NCI-H1436 (cell line): ENCODE results near the gene SSBP3.
"Not testable (repeated sequence)": the region's sequence is repeated elsewhere in the genome, so short reads cannot be mapped to it uniquely, and the experiment has no call there.

Experiments used
- DNase-seq: peaks from one replicate; lab custom pipeline; 2025; lab: John Stamatoyannopoulos, UW

SSBP3 gene

DNA sequence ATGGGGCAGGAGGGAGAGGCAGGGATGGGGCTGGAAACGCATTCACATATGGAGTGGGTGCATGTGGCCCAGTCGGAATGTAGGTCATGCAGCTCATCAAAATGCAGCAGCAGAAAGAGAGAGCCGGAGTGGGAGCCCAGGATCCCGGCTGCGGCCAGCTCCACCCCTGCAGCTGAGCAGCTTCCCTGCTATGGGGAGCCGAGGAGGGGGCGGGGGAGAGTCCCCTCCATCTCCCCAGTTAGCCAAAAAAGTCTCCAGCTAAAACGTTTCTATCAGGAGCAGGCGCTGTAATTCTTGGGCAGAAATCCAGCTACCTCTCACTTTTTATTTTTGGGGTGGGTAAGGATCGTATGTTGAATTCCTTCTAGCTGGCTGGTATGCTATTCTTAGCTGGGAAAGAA is 166.6 kb downstream of the SSBP3 start:
- DNase-seq, result no peak

DNA sequence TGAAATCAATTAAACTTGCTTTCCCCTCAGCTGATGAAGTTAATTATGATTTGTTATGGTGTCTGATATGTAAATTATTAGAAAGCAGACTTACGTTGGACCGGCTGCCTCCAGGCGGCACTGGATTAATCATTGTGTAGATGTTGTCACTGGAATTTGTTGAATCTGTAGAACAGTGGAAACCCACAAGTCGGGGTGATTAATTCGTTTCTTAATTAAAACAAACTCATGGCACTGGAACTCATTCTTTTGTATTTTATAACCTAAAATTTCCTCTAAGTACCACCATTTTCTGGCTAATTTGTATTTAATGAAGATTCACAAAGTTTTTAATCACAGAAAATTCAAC is 167.2 kb downstream of the SSBP3 start:
- DNase-seq, result no peak

DNA sequence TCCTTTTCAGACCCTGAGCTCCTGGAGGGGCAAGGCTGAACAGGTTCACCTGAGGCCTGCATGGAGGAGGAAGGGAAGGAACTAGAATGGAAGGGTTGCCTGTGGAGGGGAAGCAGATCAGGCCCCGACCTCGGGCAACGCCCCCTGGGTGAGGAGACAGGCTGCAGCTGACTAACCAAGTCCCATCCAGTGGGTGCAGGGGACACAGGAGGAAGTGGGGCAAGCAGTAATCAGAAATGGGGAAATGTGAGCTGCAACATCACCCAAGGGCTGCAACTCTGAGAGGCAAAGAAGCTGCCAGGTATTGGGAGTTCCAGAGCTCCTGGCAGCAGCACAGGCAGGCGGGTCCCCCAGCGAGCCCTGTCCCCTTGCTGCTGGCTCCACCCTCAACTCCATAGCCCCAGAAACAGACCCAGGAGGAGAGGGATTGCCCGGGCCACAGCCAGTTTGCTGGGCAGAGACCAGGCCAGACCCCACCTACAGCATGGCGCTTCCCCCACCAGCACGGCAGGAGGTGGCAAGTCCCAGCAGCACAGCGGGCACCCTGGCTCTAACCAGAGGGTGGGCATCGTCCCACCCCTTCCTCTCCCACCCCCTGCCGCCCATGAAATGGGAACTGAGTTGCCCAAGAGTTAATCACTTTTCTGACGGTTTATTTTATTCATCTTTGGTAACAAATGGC is 167.7 kb downstream of the SSBP3 start:
- no peak for DNase-seq

GRCh38 chr1:54237586-54237985 is 168.6 kb downstream of the SSBP3 start:
- no peak for DNase-seq

DNA sequence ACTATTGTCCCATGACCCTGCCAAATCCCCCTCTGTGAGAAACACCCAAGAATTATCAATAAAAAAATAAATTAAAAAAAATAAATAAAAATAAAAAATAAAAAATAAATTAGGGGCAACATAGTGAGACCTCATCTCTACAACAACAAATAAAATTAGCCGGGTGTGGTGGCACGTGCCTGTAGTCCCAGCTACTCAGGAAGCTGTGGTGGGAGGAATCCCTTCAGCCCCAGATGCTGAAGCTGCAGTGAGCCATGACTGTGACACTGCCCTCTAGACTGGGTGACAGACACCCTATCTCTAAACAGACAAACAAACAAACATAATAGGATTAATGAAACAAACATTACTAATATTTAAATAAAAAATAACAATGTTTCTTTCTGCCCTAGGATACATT is 171.9 kb downstream of the SSBP3 start:
- DNase-seq, result no peak

GRCh38 chr1:54233196-54233595 is 173.0 kb downstream of the SSBP3 start:
- not testable (repeated sequence) for DNase-seq

GRCh38 chr1:54230507-54231339 is 175.5 kb downstream of the SSBP3 start:
- no peak for DNase-seq

- DNase-seq, result no peak
Observed at GRCh38 chr1:54229281-54229891, 176.8 kb downstream of the SSBP3 start.

- no peak for DNase-seq
Observed at GRCh38 chr1:54228638-54229079, 177.5 kb downstream of the SSBP3 start.

DNA sequence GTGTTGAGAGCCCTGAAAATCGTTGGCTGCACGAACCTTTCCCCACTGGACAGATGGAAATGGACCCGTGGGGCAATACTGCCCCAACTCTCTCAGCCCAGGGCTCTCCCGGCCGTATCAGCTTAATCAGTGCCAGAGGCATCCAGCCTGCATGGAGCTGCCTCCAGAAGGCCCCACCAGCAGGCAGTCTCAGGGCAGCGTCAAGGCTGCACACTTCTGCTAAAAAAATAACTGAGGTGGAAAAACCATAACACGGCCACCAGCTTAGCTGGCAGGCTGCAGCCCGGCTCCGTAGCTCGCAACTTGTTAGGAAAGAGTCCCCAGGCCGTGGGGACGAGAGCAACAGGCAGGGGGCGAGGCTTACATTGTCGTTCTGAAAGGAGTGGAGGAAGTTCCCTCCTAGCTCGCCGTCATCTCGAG is 178.3 kb downstream of the SSBP3 start:
- DNase-seq, result no peak

GRCh38 chr1:54227091-54227602 is 179.0 kb downstream of the SSBP3 start:
- DNase-seq, result no peak

- no peak for DNase-seq
Observed at GRCh38 chr1:54225986-54226559, 180.1 kb downstream of the SSBP3 start.

GRCh38 chr1:54225378-54225777 is 180.8 kb downstream of the SSBP3 start:
- DNase-seq, result no peak

- DNase-seq, result no peak
Observed at GRCh38 chr1:54224233-54224632, 182.0 kb downstream of the SSBP3 start.

DNA sequence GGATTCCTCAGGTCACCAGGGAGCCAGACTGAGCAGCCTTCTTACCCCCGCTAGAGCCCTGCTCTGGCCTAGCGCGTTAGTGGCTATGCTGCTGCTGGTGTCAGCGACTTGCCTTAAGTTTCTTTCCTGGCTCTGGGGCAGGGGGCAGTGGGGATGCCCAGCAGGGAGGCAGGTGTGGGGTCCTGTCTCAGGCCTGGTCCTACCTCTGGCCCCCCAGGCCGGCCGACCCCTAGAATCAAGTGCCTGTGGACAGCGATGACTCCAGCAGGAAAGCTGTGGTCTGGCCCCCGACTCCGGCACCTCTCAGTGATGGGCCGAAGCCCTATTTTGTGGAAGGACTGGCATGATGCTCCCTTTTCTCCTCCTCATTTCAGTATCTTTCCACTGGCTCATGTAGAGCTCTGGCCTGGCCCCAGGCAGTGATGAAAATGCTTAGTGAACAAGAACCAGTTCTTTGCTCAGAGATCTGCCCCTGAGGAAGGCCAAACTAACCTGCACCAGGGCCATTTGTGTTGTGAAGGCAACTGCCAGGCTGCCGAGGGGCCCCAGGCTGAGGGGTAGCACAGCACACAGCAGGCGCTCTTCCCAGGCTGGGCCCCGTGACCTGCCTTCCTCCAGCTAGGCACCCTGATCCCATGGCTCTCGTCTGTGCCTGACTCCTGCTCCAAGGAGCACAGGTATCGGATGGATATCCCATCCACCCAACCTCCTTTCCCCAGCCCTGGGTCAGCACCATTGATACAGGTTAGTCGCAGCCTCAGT is 182.6 kb downstream of the SSBP3 start:
- DNase-seq, result no peak

DNA sequence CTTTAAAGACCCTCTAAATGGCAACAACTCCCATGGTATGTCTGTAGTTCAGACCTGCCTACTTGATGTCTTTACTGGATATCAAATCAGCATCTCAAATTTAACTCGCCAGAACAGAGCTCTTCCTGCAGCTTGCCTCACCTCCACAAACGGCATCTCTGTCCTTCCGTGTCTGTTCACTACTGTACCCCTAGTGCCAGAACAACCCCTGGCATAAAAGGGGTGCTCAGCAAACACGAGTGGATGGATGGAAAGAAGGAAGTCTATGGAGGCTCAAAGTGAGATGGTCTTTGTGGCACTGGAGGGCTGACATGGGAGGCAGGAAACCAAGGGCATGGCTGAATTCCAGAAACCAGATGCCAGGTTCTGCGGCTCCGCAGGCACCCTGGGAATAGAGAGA is 183.5 kb downstream of the SSBP3 start:
- DNase-seq, result no peak

GRCh38 chr1:54221867-54222484 is 184.2 kb downstream of the SSBP3 start:
- DNase-seq, result no peak

DNA sequence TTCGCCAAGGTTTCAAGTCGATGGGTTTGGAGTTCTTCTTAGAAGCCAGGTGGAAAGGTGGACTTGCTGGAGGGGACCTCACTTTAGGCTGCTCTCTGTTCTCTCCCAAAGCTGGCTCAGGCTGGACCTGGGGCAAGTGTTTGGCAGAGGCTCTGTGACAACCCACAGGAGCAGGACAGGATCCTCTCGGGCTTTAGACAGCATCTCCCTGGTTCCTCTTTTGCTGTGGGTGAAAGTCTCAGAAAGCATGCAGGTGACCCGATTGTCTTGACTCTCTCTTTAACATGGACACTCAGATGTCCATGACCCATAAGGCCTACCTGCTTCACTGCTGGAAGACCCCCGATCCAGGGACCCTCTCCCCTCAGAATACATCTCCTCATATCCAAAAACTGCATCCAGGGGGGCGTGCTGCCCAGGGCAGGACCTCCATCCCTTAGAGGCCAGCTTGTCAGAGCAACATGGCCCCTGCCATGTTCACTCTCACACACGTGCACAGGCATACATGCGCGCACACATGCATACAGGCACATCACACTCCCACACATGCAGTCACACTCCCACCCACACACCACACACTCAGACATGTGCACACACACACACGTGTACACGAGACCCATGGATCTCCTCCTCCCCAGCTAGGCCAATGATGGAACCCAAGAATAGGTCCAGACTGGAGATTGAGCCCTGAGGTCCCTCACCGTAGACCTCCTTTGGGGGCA is 184.9 kb downstream of the SSBP3 start:
- DNase-seq, result no peak

- no peak for DNase-seq
Observed at GRCh38 chr1:54220004-54220811, 186.0 kb downstream of the SSBP3 start.

DNA sequence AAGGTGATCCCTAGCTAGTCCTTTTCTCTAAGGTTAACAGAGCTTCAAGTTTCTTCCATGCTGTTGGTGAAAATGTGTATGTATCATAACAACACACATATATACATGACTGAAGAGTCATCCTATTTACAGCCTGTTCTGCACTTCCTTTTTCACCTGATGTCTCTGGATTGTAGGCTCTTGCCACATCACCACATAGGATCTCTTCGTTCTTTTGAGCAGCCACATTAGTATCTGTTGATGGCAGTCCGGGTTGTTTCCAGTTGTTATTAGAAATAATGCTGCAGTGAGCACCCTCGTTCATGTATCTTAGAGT is 186.5 kb downstream of the SSBP3 start:
- no peak for DNase-seq
